Globus pallidus (tissue), 1 donor: ENCODE measurements around the gene PAMR1.
"Not testable (repeated sequence)": the region's sequence is repeated elsewhere in the genome, so short reads cannot be mapped to it uniquely, and the experiment has no call there.

Experiments used
- DNase-seq: peaks from one replicate; pipeline ENCODE4 v3.0.0-alpha.2; 2015; ENCODE audit warnings: low spot score

Gene PAMR1

GRCh38 chr11:35545391-35546003 is 20.1 kb upstream of the PAMR1 start:
- DNase-seq, result no peak

- DNase-seq, result no peak
These were observed 18.1 kb upstream of the PAMR1 start for GRCh38 chr11:35543481-35543880.

GRCh38 chr11:35541621-35542375 is 16.4 kb upstream of the PAMR1 start:
- DNase-seq, result peak; percentile 28

- no peak for DNase-seq
These were observed 15.1 kb upstream of the PAMR1 start for GRCh38 chr11:35540526-35540925.

GRCh38 chr11:35539781-35540281 is 14.4 kb upstream of the PAMR1 start:
- DNase-seq, result no peak

GRCh38 chr11:35539256-35539655 is 13.8 kb upstream of the PAMR1 start:
- no peak for DNase-seq

- no peak for DNase-seq
These were observed 11.1 kb upstream of the PAMR1 start for GRCh38 chr11:35536470-35536869.

GRCh38 chr11:35531246-35531645 is 5.8 kb upstream of the PAMR1 start:
- DNase-seq, result no peak

- DNase-seq, result no peak
These were observed 4.6 kb upstream of the PAMR1 start for GRCh38 chr11:35529971-35530495.

GRCh38 chr11:35526370-35526792 is 965 bp upstream of the PAMR1 start:
- no peak for DNase-seq

GRCh38 chr11:35524780-35525179 is 636 bp downstream of the PAMR1 start:
- no peak for DNase-seq

GRCh38 chr11:35523861-35524260 is 1.6 kb downstream of the PAMR1 start:
- DNase-seq, result no peak

- no peak for DNase-seq
These were observed 2.1 kb downstream of the PAMR1 start for GRCh38 chr11:35523331-35523768.

GRCh38 chr11:35522091-35522490 is 3.3 kb downstream of the PAMR1 start:
- DNase-seq, result not testable (repeated sequence)

- DNase-seq, result no peak
These were observed 5.0 kb downstream of the PAMR1 start for GRCh38 chr11:35520376-35520775.

- no peak for DNase-seq
These were observed 6.7 kb downstream of the PAMR1 start for GRCh38 chr11:35518766-35519165.

GRCh38 chr11:35517481-35517880 is 7.9 kb downstream of the PAMR1 start:
- no peak for DNase-seq

- DNase-seq, result no peak
These were observed 9.0 kb downstream of the PAMR1 start for GRCh38 chr11:35516403-35516802.

- DNase-seq, result no peak
These were observed 10.2 kb downstream of the PAMR1 start for GRCh38 chr11:35515224-35515623.

- DNase-seq, result no peak
These were observed 10.9 kb downstream of the PAMR1 start for GRCh38 chr11:35514481-35514880.

GRCh38 chr11:35511666-35512065 is 13.8 kb downstream of the PAMR1 start:
- no peak for DNase-seq

- DNase-seq, result no peak
These were observed 17.7 kb downstream of the PAMR1 start for GRCh38 chr11:35507688-35508087.

- DNase-seq, result no peak
These were observed 23.6 kb downstream of the PAMR1 start for GRCh38 chr11:35501776-35502175.
